Large intestine (tissue), 3 donors: ENCODE data around the gene GRK7. TPM values are rescaled to one million over a fixed set of nuclear protein-coding genes. Genes with fewer than 3 reads are reported as not detected.
"Not testable (repeated sequence)": the region's sequence is repeated elsewhere in the genome, so short reads cannot be mapped to it uniquely, and the experiment has no call there.

Source experiments
- DNase-seq, 2 donors: peaks; one replicate each; pipeline versions ENCODE4 v3.0.0 to v3.0.0-alpha.2; 2013
- H3K27ac ChIP-seq: one replicate; pipeline ENCODE4 v1.5.1; 2013; ENCODE audit warnings: low read length
- H3K27me3 ChIP-seq: 2 replicates; pipeline ENCODE4 v1.6.1; 2013; ENCODE audit warnings: low read length; ENCODE audit not compliant: control insufficient read depth, insufficient read depth
- H3K36me3 ChIP-seq: 2 replicates; pipeline ENCODE4 v1.6.1; 2013; ENCODE audit warnings: low read length; ENCODE audit not compliant: control insufficient read depth, insufficient read depth
- H3K4me1 ChIP-seq: one replicate; pipeline ENCODE4 v1.6.1; 2013; ENCODE audit warnings: low read length; ENCODE audit not compliant: control insufficient read depth, insufficient read depth
- H3K4me3 ChIP-seq: one replicate; pipeline ENCODE4 v1.5.1; 2013; ENCODE audit warnings: low read length
- H3K9me3 ChIP-seq: one replicate; pipeline ENCODE4 v1.6.1; 2013; ENCODE audit warnings: mild to moderate bottlenecking, low read depth, low read length, moderate library complexity; ENCODE audit not compliant: control insufficient read depth
- WGBS: methylation state at CpG from one replicate; pipeline ENCODE4 v1.1.5; 2013; ENCODE audit warnings: low lambda C conversion rate; ENCODE audit not compliant: insufficient coverage; 5-methylcytosine and 5-hydroxymethylcytosine counted together
- polyA plus RNA-seq: library from polyadenylated mRNA; unstranded; fragments of 120-200 nt; gene quantifications from one replicate; pipeline ENCODE4 v1.2.1, GENCODE V29; 2013

GRK7 gene
- polyA plus RNA-seq, 1 donor: not detected

- no CpG with 5 or more reads among the region's 1 CpG for WGBS
- no peaks in the 10 kb centered on the region for H3K4me1 ChIP-seq
- no peaks in the 10 kb centered on the region for H3K36me3 ChIP-seq
- H3K9me3 ChIP-seq: no peaks in the 10 kb centered on the region
- H3K27ac ChIP-seq: no peak overlapping the region
- no peaks in the 10 kb centered on the region for H3K27me3 ChIP-seq
- H3K4me3 ChIP-seq: no peak overlapping the region
- DNase-seq: no peak
Observed at GRCh38 chr3:141779667-141780066, 16.5 kb downstream of the GRK7 start.

DNA sequence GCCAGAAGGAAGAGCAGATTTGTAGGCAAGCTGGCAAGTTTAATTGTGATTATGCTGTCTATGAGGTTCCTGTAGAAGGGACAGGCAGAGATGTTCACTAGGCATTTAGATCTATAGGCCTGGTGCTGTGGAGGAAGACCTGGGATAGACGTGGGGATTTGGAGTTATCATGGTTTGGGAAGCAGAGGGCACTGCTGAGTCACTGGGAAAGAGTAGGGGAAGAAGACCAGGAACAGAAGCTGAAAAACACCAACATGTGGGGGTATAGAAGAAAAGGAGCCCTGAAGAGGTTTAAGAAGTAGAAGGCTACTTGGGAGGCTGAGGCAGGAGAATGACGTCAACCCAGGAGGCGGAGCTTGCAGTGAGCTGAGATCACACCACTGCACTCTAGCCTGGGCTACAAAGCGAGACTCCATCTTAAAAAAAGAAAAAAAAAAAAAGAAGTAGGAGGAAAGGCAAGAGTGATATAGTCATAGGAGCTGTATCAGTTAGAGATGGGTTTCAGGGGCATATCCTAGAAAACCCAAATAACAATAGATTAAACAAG is 19.3 kb downstream of the GRK7 start:
- 100% methylated on average over 1 of the region's 4 CpGs for WGBS
- Histone ChIP-seq H3K9me3 (no peaks in the 10 kb centered on the region), H3K4me3 (no peak overlapping the region), H3K27me3 (no peaks in the 10 kb centered on the region), H3K36me3 (no peaks in the 10 kb centered on the region), H3K27ac (no peak overlapping the region), H3K4me1 (no peaks in the 10 kb centered on the region)
- no peak for DNase-seq

GRCh38 chr3:141783632-141784031 is 20.4 kb downstream of the GRK7 start:
- Histone ChIP-seq H3K4me1 (no peaks in the 10 kb centered on the region), H3K36me3 (no peaks in the 10 kb centered on the region), H3K27me3 (no peaks in the 10 kb centered on the region), H3K27ac (no peak overlapping the region), H3K9me3 (no peaks in the 10 kb centered on the region), H3K4me3 (no peak overlapping the region)
- WGBS: no CpG with 5 or more reads among the region's 6 CpGs
- no peak for DNase-seq

GRCh38 chr3:141784096-141784495 is 20.9 kb downstream of the GRK7 start:
- no peak for DNase-seq
- H3K27me3 ChIP-seq: no peaks in the 10 kb centered on the region
- H3K4me1 ChIP-seq: no peaks in the 10 kb centered on the region
- no peaks in the 10 kb centered on the region for H3K36me3 ChIP-seq
- WGBS: 83% methylated on average over 2 of the region's 8 CpGs
- no peak overlapping the region for H3K27ac ChIP-seq
- no peak overlapping the region for H3K4me3 ChIP-seq
- no peaks in the 10 kb centered on the region for H3K9me3 ChIP-seq

DNA sequence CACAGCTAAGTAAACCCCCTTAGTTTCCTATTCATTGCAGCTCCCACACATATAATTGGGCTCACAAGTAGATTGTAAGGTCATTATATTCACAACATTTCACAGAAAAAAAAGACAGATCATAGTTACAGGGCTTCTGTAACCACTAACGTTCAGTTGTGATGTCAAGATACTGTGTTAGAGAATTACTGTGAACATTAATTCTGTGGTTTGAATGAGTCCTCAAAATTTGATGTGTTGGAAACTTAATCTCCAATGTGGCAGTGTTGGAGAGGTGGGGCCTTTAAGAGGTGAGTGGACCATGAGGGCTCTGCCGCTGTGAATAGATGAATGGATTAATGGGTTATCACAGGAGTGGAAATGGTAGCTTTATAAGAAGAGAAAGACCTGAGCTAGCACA is 21.3 kb downstream of the GRK7 start:
- Histone ChIP-seq H3K4me3 (no peak overlapping the region), H3K4me1 (no peaks in the 10 kb centered on the region), H3K36me3 (no peaks in the 10 kb centered on the region), H3K9me3 (no peaks in the 10 kb centered on the region), H3K27me3 (no peaks in the 10 kb centered on the region), H3K27ac (no peak overlapping the region)
- WGBS: no CpG with 5 or more reads among the region's 2 CpGs
- no peak for DNase-seq

DNA sequence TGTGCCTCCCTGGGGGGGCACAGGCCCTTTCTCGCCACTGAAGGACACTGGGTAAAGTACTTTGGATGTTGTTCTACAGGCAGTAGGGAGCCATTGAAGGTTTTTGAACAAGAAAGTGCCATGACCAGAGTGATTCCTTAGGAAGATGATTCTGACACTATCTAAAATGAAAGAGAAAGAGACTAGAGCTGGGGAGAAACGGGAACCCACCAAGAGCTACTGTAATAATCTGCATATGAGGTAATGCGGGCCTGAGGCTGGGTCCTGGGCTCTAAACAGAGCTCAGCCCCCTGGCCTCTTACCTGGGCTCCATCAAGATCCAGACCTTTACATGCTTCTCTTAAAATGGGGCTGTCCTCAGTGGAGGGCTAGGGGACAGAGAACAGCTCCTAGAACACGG is 24.9 kb downstream of the GRK7 start:
- no peaks in the 10 kb centered on the region for H3K4me1 ChIP-seq
- H3K36me3 ChIP-seq: no peaks in the 10 kb centered on the region
- H3K4me3 ChIP-seq: no peak overlapping the region
- H3K27ac ChIP-seq: no peak overlapping the region
- DNase-seq: no peak
- no peaks in the 10 kb centered on the region for H3K9me3 ChIP-seq
- 80% methylated on average over 1 of the region's 4 CpGs for WGBS
- no peaks in the 10 kb centered on the region for H3K27me3 ChIP-seq

DNA sequence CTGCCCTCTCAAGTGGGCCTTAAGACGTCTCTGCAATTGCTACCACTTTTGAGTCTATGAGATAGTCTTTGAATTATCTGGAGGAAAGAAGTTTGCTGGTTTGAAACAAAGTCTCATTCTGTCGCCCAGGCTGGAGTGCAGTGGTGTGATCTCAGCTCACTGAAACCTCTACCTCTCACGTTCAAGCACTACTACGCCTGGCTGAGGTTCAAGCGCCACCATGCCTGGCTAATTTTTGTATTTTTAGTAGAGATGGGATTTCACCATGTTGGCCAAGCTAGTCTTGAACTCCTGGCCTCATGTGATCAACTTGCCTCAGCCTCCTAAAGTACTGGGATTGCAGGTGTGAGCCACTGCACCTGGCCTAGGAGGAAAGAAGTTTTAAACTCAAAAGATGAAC is 25.5 kb downstream of the GRK7 start:
- H3K27me3 ChIP-seq, H3K4me1 ChIP-seq, H3K36me3 ChIP-seq, H3K9me3 ChIP-seq, H3K4me3 ChIP-seq, H3K27ac ChIP-seq, DNase-seq: not testable (repeated sequence)
- no CpG with 5 or more reads among the region's 5 CpGs for WGBS

GRCh38 chr3:141789281-141789680 is 26.1 kb downstream of the GRK7 start:
- no peak for DNase-seq
- WGBS: no CpG with 5 or more reads among the region's 7 CpGs
- H3K4me3 ChIP-seq: no peak overlapping the region
- no peaks in the 10 kb centered on the region for H3K27me3 ChIP-seq
- H3K27ac ChIP-seq: no peak overlapping the region
- no peaks in the 10 kb centered on the region for H3K4me1 ChIP-seq
- no peaks in the 10 kb centered on the region for H3K36me3 ChIP-seq
- H3K9me3 ChIP-seq: no peaks in the 10 kb centered on the region

GRCh38 chr3:141790171-141790570 is 27.0 kb downstream of the GRK7 start:
- no peak for DNase-seq
- no peaks in the 10 kb centered on the region for H3K4me1 ChIP-seq
- no peak overlapping the region for H3K4me3 ChIP-seq
- H3K27ac ChIP-seq: no peak overlapping the region
- no peaks in the 10 kb centered on the region for H3K27me3 ChIP-seq
- no peaks in the 10 kb centered on the region for H3K36me3 ChIP-seq
- H3K9me3 ChIP-seq: no peaks in the 10 kb centered on the region
- WGBS: no CpG with 5 or more reads among the region's 4 CpGs

- 100% methylated on average over 1 of the region's 1 CpG for WGBS
- H3K27ac ChIP-seq: no peak overlapping the region
- DNase-seq: no peak
Observed at GRCh38 chr3:141792495-141792894, 29.3 kb downstream of the GRK7 start.

GRCh38 chr3:141793476-141794260 is 30.5 kb downstream of the GRK7 start:
- no peak overlapping the region for H3K4me3 ChIP-seq
- no peak for DNase-seq
- WGBS: no CpG with 5 or more reads among the region's 8 CpGs
- H3K36me3 ChIP-seq: no peaks in the 10 kb centered on the region
- H3K27me3 ChIP-seq: no peaks in the 10 kb centered on the region
- no peak overlapping the region for H3K27ac ChIP-seq
- H3K9me3 ChIP-seq: no peaks in the 10 kb centered on the region
- H3K4me1 ChIP-seq: peaks cover 16% of the 10 kb centered on the region

More at GRCh38 chr3:141792495-141792894, 29.3 kb downstream of the GRK7 start:
- H3K27me3 ChIP-seq: no peaks in the 10 kb centered on the region
- no peaks in the 10 kb centered on the region for H3K36me3 ChIP-seq
- no peak overlapping the region for H3K4me3 ChIP-seq
- peaks cover 11% of the 10 kb centered on the region for H3K4me1 ChIP-seq
- H3K9me3 ChIP-seq: no peaks in the 10 kb centered on the region
